Brain microvascular endothelial cell (primary cell): Measurements from ENCODE around the gene FGF11.

ENCODE experiments used
- DNase-seq: peaks from one replicate; pipeline ENCODE4 v3.0.0-alpha.2; 2020
- H3K27ac ChIP-seq: fragments of 250-450 bp; sonication (Bioruptor Pico); 2 replicates; pipeline ENCODE4 v1.5.1; 2020; ENCODE audit warnings: mild to moderate bottlenecking, moderate library complexity
- H3K27me3 ChIP-seq: fragments of 250-450 bp; sonication (Bioruptor Pico); replicated peaks from 2 replicates; pipeline ENCODE4 v1.5.1; 2020; ENCODE audit warnings: mild to moderate bottlenecking
- H3K36me3 ChIP-seq: fragments of 250-450 bp; sonication (Bioruptor Pico); replicated peaks from 2 replicates; pipeline ENCODE4 v1.5.1; 2020; ENCODE audit warnings: mild to moderate bottlenecking
- H3K4me3 ChIP-seq: 2 replicates; pipeline ENCODE4 v1.5.1; 2011; ENCODE audit warnings: low read depth, mild to moderate bottlenecking, control low read depth, low read length, moderate library complexity
- in situ Hi-C: cut with HindIII; loops from 2 replicates; pipeline ENCODE4 v1.10.0; 2017; ENCODE audit warnings: low sequenced_read_pairs, low pct_ligation_motif_present
- TF ChIP-seq, protein P1 (sequence below): IDR thresholded peaks from 2 replicates; pipeline ENCODE4 v1.5.1; 2011; ENCODE audit warnings: low read depth, mild to moderate bottlenecking, moderate library complexity, low read length, control low read depth, inconsistent platforms; ENCODE audit errors: missing control alignments

Gene FGF11

DNA sequence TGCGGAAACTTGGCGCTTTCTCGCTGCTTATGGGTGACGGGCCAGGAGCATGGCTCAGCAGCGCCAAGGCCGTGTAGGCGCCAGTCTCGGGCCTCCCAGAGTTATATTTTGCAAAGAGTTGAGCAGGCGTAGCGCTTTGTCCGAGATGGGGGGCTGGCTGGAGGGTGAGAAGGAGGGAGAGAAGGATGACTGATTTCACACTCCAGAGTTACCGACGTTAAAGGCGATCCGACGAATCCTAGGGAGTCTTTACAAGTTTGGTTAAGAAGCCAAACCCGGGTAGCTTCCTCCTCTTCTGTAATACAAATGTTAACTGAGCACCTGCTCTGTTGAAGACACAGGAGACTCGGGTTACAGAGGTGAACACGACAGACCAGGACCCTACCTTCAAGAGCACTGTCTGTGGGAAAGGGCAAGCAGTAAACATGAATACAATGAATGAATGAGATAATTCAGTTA is 45.6 kb downstream of the FGF11 start:
- Histone ChIP-seq H3K27ac (peak overlapping the region; percentile 5), H3K4me3 (peak overlapping the region; percentile 87), H3K36me3 (no peaks in the 10 kb centered on the region), H3K27me3 (no peaks in the 10 kb centered on the region)
- TF ChIP-seq, protein P1, sequence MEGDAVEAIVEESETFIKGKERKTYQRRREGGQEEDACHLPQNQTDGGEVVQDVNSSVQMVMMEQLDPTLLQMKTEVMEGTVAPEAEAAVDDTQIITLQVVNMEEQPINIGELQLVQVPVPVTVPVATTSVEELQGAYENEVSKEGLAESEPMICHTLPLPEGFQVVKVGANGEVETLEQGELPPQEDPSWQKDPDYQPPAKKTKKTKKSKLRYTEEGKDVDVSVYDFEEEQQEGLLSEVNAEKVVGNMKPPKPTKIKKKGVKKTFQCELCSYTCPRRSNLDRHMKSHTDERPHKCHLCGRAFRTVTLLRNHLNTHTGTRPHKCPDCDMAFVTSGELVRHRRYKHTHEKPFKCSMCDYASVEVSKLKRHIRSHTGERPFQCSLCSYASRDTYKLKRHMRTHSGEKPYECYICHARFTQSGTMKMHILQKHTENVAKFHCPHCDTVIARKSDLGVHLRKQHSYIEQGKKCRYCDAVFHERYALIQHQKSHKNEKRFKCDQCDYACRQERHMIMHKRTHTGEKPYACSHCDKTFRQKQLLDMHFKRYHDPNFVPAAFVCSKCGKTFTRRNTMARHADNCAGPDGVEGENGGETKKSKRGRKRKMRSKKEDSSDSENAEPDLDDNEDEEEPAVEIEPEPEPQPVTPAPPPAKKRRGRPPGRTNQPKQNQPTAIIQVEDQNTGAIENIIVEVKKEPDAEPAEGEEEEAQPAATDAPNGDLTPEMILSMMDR: peak; percentile 22
- in situ Hi-C loops: no loop called here
- DNase-seq: no peak

DNA sequence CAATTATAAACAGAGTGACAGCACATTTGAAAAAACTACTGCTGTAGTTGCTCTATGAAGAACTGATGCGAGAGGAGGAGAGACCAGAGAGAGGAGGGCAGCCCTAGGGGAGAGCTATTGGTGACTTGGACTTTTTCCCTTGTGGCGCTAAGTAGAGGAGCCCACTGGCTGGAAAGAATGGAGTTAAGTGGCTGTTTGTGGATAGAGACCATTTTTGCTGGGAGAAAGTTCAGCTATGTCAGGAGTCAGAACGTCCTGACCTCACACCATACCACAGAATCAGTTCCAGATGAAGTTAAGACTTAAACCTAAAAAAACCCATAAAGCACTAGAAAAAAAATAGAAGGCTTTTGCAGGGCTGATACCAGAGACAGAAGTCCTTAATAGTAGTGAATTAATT is 46.9 kb downstream of the FGF11 start:
- in situ Hi-C loops: no loop called here
- Histone ChIP-seq H3K27me3 (no peaks in the 10 kb centered on the region), H3K36me3 (no peaks in the 10 kb centered on the region), H3K27ac (no peak overlapping the region), H3K4me3 (peak overlapping the region; percentile 87)
- TF ChIP-seq, protein P1: no peak
- DNase-seq: no peak

DNA sequence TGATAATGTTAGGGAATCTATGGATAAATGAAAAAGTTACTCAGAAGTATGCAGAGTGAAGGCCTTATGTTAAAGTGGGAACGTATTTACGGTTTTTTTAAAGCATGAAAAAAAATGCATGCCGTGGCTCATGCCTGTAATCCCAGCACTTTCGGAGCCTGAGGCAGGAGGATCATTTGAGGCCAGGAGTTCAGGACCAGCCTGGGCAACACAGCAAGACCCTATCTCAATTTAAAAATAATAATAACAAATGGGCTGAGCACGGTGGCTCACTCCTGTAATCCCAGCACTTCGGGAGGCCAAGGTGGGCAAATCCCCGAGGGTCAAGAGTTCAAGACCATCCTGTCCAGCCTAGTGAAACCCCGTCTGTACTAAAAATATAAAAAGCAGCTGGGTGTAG is 50.8 kb downstream of the FGF11 start:
- Histone ChIP-seq H3K27me3 (no peaks in the 10 kb centered on the region), H3K4me3 (no peak overlapping the region), H3K27ac (no peak overlapping the region), H3K36me3 (no peaks in the 10 kb centered on the region)
- in situ Hi-C loops: no loop called here
- DNase-seq: no peak
- TF ChIP-seq, protein P1: no peak

DNA sequence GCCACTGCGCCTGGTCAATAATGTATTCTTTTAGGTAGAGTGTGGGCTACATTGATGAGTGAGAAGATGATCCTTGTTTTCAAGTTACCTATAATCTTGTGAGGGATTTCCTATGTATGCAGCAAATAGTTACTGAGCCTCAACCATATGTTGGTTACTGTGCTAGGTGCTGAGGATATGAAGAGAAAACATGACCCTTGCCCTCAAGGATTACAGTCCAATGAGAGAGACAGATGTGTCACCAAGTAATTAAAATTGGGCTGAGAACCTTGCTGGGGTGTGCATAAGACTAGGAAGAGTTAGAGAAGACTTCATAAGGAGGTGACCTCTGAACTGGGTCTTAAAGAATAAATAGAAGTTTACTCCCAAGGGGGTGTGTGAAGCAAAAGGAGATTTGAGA is 52.3 kb downstream of the FGF11 start:
- peaks cover 12% of the 10 kb centered on the region for H3K36me3 ChIP-seq
- H3K4me3 ChIP-seq: no peak overlapping the region
- H3K27me3 ChIP-seq: no peaks in the 10 kb centered on the region
- no peak for DNase-seq
- in situ Hi-C loops: no loop called here
- no peak overlapping the region for H3K27ac ChIP-seq
- TF ChIP-seq, protein P1: no peak

DNA sequence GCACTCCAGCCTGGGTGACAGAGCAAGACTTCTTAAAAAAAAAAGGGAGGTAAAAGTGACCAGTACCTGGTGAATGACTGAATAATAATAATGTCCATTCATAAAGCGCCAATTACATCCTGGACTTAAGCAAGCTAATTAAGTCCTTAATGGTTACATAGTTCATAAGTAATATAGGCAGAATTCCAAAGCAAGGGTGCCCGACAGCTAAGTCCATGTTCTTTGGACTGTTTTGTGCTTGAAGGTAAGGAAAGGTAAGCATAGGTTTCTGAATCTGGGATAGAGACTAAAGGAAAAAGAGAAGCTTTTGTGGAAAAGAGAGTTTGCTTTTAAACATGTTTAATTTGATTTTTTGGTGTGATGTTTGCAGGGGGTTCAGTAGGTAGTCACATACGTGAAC is 54.6 kb downstream of the FGF11 start:
- TF ChIP-seq, protein P1: no peak
- no peak for DNase-seq
- in situ Hi-C loops: no loop called here
- Histone ChIP-seq H3K27ac (no peak overlapping the region), H3K36me3 (peaks cover 33% of the 10 kb centered on the region), H3K4me3 (no peak overlapping the region), H3K27me3 (no peaks in the 10 kb centered on the region)
